NCI-H748 (cell line): ENCODE results near the gene ARHGAP26.

Experiments
- DNase-seq: peaks from one replicate; lab custom pipeline; 2025; ENCODE audit not compliant: unreplicated experiment; lab: John Stamatoyannopoulos, UW

The ARHGAP26 gene

DNA sequence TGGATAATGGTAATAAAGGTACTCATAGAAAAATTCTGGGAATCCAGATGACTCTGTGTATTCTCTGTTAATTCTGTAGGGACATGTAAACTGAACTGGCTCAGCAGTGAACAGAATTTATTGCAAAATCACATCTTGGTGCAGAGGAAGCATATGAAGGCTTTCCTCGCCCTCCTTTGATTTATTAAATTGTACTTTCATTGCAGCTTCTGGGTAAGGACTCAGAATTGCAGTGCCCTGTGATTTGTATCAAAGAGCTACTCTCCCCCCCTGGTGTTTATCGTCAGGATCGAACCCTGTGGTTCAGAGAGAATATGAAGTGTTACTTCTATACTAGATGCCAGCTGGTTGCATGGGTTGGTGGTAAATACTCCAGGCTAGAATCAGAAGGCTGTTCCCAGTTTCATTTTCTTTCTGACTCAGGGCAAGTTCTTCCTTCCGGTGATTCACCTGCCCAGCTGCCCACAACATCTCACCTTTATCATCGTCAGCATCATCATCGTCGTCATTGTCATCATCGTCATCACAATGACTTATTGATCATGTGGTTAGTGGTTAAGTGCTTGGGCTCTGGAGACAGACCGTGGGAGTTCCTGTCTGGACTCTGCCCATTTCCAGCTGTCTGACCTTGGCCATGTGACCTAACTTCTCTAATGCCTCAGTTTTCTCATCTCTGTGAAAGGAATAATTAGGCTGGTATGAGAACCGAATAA, 238.8 kb downstream of the ARHGAP26 start:
- DNase-seq, result no peak

DNA sequence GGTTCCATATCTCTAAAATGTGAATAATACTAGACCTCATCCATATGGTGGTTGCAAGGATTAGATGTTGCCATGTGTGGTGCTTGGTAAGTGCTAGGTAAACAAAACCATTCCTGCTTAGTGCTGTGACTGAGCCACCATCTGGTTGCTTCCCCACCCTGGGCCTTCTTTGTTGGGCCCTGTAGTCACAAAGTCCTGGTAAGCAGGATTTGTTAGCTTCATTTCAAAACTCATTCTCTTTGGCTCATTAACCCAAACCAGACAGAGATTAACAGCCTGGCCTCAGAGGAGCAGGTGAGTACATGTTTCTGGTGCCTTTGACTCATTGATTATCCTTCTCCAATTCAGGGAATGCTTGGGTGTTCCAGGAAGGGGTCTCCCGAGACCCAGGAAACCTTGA, 240.2 kb downstream of the ARHGAP26 start:
- DNase-seq, result peak; percentile 68

- peak; percentile 85 for DNase-seq
Measured at GRCh38 chr5:143011585-143011984, 241.4 kb downstream of the ARHGAP26 start.

DNA sequence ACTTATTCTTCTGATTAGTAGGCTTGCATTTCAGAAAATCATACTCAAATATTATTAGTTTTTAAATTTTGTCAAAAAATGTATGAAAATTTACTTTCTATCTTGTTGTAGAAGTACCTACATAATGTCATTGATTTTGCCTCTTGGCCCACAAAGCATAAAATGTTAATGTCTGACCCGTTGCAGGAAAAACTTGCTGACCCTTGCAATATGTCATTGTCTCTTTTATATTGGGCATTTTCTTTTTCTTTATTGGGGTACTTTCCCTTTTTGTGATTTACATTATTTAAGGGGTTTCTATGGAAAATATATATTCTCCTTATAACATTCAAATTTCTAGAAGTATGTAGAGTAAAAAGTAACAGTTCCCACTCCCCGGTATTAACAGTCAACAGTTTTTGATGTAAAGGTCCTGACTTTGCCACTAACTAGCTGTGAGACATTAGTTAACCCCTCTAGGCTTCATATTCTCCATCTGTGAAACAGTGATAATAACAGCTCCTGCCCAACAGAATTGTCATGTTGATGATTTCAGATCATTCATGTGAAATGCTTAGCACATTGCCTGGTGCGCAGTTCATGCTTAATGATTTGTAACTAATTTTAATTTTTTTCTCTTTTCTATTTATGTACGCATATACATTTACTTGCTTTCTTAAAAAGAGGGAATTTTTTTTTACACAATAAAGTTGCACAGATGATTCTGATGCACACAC, 243.2 kb downstream of the ARHGAP26 start:
- no peak for DNase-seq

- peak; percentile 63 for DNase-seq
Measured at GRCh38 chr5:143014017-143014651, 244.0 kb downstream of the ARHGAP26 start.

DNA sequence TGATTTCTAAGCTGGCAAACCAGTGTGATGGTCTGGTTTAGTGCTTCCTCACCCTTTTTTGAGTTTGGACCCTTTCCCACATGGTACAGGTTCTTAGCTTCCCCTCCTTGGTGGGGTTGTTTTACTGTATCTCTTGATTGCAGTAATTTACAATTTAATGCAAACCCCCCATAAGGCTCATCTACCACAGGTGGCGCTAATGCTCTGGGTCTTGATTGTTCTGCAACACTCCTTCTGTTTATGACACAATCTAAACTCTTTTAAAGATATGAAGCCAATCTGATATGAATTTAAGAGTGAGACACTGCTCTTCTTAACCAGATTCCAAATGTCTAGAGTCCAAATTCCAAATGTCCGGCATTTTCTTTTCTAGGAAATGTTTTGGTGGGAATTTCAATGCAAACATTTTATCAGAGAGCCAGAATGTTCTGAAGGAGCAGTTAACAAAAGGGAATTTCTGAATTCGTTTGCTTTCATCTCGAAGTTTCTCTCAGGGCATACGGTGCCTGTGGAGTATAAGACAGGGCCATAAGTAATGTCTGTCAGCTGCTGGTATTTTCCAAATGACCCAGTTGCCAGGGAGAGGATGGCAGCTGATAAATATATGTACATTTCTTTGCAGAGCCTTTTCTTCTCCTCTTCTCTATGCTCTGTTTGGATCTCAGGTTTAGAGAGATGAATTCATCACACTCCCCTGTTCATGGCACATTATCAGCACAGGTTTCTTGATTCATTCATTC, 246.8 kb downstream of the ARHGAP26 start:
- DNase-seq, result peak; percentile 67

GRCh38 chr5:143017541-143017940, 247.4 kb downstream of the ARHGAP26 start:
- DNase-seq, result no peak

DNA sequence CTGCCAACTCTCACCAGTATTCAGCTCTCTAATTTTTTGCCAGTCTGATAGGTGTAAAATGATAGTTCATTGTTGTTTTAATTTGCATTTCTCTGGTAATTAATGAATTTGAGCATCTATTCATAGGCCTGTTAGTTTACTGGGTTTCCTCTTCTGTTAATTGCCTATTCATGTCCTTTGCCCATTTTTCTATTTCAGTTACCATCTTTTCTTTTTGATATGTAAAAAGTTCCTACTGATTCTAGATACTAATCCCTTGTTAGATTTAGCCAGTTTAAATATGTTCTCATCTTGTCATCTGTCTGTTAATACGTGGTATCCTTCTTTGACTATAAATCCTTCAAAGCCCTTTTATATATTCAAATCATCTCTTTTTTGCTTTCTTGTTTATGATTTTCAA, 247.8 kb downstream of the ARHGAP26 start:
- no peak for DNase-seq

- DNase-seq, result no peak
Measured at GRCh38 chr5:143019157-143019556, 249.0 kb downstream of the ARHGAP26 start.

- no peak for DNase-seq
Measured at GRCh38 chr5:143019614-143020515, 249.7 kb downstream of the ARHGAP26 start.

DNA sequence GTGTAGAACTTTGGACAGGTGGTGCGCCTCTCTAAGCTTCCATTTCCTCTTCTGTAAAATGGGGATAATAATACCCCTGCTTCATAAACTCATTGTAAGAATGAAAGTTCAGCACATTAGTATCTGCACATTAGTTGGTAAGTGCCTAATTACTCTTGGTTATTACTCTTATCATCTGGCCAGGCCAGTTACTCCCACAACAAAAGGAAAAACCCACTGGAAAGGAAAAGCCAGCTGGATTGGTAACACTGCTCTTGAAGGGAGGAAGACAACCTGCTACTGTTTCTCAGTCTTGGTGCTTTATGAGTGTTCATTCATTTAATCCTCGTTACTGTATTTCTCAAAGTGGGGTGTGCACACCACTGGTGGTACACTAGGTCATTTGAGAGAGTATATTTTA, 251.4 kb downstream of the ARHGAP26 start:
- DNase-seq, result no peak

- no peak for DNase-seq
Measured at GRCh38 chr5:143023411-143024096, 253.4 kb downstream of the ARHGAP26 start.

GRCh38 chr5:143024228-143024920, 254.2 kb downstream of the ARHGAP26 start:
- peak; percentile 38 for DNase-seq

DNA sequence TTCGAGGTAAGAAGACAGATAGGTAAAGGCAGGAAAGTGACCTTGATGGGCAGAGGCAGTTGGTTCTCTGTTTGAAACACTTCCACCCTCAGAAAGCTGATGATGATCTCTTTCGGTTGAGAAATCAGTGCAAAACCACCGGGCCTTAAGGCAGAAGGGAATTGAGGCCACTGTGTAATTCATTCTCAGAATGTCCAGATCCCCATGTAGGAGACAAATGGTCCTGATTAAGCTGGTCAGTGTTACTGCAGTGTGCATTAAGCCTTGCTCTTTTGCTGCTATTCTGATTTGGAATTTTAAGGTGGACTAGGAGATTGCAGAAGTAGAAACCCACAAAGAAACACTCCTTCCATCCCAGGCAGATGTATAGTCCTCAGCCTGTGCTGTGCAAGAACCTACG, 255.2 kb downstream of the ARHGAP26 start:
- no peak for DNase-seq

- DNase-seq, result no peak
Measured at GRCh38 chr5:143025971-143026370, 255.8 kb downstream of the ARHGAP26 start.

DNA sequence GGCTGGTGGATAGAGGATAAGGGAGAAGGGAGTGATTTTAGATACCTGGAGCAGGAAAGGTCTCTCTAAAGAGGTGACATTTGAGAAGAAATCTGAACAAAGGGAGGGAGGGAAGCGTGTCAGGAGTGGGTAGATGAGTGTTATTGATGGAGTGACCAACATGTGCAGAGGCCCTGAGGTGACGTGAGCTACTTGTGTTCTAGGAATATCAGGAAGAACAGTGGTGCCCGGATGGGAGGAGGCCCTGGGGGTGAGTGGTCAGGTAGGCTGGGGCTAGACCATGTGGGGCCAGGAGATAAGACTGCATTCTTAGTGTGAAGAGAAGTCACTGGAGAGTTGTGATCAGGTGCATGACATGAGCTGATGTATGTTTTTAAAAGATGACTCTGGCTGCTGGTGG, 256.2 kb downstream of the ARHGAP26 start:
- DNase-seq, result no peak

DNA sequence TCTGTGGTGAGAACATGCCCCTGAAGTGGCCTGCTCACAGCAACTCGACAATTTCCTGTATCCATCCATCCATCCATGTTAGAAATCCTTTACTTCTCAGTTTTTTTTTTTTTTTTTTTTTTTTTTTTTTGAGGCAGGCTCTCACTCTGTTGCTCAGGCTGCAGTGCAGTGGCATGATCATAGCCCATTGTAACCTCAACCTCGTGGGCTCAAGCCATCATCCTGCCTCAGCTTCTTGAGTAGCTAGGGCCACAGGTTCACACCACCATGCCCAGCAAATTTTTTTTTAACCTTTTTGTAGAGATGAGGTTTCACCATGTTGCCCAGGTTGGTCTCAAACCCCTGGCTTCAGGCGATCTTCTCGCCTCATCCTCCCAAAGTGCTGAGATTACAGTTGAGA, 259.1 kb downstream of the ARHGAP26 start:
- no peak for DNase-seq

DNA sequence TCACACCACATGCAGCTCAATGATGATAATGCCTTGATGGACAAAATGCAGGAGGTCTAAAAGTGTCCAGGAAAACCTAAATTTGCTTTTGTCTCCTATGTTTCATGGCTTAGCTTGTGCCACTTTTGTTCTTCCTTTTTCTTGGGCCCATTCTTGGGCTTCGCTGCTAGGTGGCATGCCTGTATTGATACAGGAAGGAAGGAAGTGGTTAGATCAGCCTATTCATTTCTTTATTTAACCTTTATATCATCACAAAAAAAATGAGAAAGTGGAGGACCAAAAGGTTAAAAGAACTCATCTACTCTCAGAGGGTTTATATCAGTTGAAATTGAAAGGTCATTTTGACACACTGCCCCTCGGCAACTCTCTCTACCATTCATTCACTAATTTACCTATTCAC, 260.2 kb downstream of the ARHGAP26 start:
- DNase-seq, result no peak
